Neural progenitor cell (in vitro differentiated cells): ENCODE measurements around the gene TBCD.

Source experiments
- EZH2 ChIP-seq: fragments of 200-600 bp; sonication (generic); IDR thresholded peaks from 2 replicates; pipeline ENCODE4 v1.6.1; 2017; ENCODE audit warnings: antibody characterized with exemption, mild to moderate bottlenecking, moderate library complexity
- EZH2phosphoT487 ChIP-seq: fragments of 200-600 bp; sonication (generic); IDR thresholded peaks from 2 replicates; pipeline ENCODE4 v1.6.1; 2017; ENCODE audit warnings: antibody characterized with exemption
- TF ChIP-seq, protein P1 (sequence below): fragments of 200-600 bp; sonication (generic); IDR thresholded peaks from 2 replicates; pipeline ENCODE4 v1.5.1; 2017; ENCODE audit warnings: antibody characterized with exemption, mild to moderate bottlenecking

DNA sequence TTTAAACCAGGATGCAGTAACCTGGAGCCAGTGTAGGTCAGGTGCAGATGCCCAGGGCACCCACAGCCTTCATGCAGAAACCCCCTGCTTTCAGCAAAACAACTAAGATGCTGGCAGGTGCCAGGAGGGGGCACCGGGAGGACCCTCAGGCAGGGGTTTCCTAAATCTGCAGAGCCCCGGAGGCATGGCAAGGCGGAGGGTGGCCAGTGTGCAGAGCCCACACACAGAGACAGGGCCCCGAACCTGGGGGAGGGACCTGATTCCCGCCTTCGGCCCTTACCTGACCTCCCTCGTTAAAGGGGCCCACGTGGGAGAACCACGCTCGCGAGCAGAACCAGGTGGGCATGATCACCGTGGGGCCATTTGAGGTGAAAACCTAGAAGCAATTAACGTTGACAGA, 213.5 kb downstream of the TBCD start:
- TF ChIP-seq, protein P1, sequence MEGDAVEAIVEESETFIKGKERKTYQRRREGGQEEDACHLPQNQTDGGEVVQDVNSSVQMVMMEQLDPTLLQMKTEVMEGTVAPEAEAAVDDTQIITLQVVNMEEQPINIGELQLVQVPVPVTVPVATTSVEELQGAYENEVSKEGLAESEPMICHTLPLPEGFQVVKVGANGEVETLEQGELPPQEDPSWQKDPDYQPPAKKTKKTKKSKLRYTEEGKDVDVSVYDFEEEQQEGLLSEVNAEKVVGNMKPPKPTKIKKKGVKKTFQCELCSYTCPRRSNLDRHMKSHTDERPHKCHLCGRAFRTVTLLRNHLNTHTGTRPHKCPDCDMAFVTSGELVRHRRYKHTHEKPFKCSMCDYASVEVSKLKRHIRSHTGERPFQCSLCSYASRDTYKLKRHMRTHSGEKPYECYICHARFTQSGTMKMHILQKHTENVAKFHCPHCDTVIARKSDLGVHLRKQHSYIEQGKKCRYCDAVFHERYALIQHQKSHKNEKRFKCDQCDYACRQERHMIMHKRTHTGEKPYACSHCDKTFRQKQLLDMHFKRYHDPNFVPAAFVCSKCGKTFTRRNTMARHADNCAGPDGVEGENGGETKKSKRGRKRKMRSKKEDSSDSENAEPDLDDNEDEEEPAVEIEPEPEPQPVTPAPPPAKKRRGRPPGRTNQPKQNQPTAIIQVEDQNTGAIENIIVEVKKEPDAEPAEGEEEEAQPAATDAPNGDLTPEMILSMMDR, result no peak
- TF ChIP-seq EZH2 (no peak), EZH2phosphoT487 (no peak)
